SK-N-SH treated with all-trans-retinoic acid at 6 μM for 48 hours (cell line): ENCODE data around the gene CYP2B6.

ENCODE experiments used
- ATAC-seq: fragments of 200-7000 bp; cut with Tn5 transposase; 3 replicates; pipeline ENCODE4 v1.9.1; 2020; ENCODE audit warnings: mild to moderate bottlenecking, moderate library complexity
- ARNTL ChIP-seq: fragments of 450-650 bp; formaldehyde crosslinking; IDR thresholded peaks from 2 replicates; pipeline ENCODE4 v1.5.0; 2020; ENCODE audit warnings: low read depth, mild to moderate bottlenecking, moderate library complexity, borderline replicate concordance
- BACH2 ChIP-seq: fragments of 250-450 bp; sonication (Bioruptor Pico); IDR thresholded peaks from 2 replicates; pipeline ENCODE4 v1.9.0; 2021; ENCODE audit warnings: mild to moderate bottlenecking, borderline replicate concordance
- CREB5 ChIP-seq: fragments of 250-450 bp; sonication (Bioruptor Pico); IDR thresholded peaks from 2 replicates; pipeline ENCODE4 v1.5.1; 2020; ENCODE audit warnings: low read depth, mild to moderate bottlenecking, moderate library complexity
- CSDC2 ChIP-seq: fragments of 250-450 bp; sonication (Bioruptor Pico); IDR thresholded peaks from 2 replicates; pipeline ENCODE4 v1.5.0; 2020; ENCODE audit warnings: mild to moderate bottlenecking, moderate library complexity
- CSRNP3 ChIP-seq: fragments of 250-450 bp; sonication (Bioruptor Pico); IDR thresholded peaks from 2 replicates; pipeline ENCODE4 v1.5.1; 2021; ENCODE audit warnings: mild to moderate bottlenecking, moderate library complexity
- ESRRG ChIP-seq: fragments of 250-450 bp; sonication (Bioruptor Pico); IDR thresholded peaks from 2 replicates; pipeline ENCODE4 v1.6.1; 2021; ENCODE audit warnings: mild to moderate bottlenecking
- GLIS3 ChIP-seq: fragments of 250-450 bp; sonication (Bioruptor Pico); IDR thresholded peaks from 2 replicates; pipeline ENCODE4 v1.5.0; 2020; ENCODE audit warnings: mild to moderate bottlenecking, moderate library complexity
- ISL1 ChIP-seq: fragments of 250-450 bp; sonication (Bioruptor Pico); IDR thresholded peaks from 2 replicates; pipeline ENCODE4 v2.1.2; 2022; ENCODE audit warnings: mild to moderate bottlenecking, moderate library complexity
- PPARA ChIP-seq: fragments of 250-450 bp; sonication (Bioruptor Pico); IDR thresholded peaks from 2 replicates; pipeline ENCODE4 v1.5.0; 2020; ENCODE audit warnings: mild to moderate bottlenecking, borderline replicate concordance
- RARB ChIP-seq: fragments of 250-450 bp; sonication (Bioruptor Pico); IDR thresholded peaks from 2 replicates; pipeline ENCODE4 v1.8.0; 2021; ENCODE audit warnings: mild to moderate bottlenecking, moderate library complexity
- SNAI2 ChIP-seq: fragments of 250-450 bp; sonication (Bioruptor Pico); IDR thresholded peaks from 2 replicates; pipeline ENCODE4 v1.5.0; 2020; ENCODE audit warnings: mild to moderate bottlenecking, moderate library complexity
- TCF4 ChIP-seq: fragments of 250-450 bp; sonication (Bioruptor Pico); IDR thresholded peaks from 2 replicates; pipeline ENCODE4 v1.8.0; 2021; ENCODE audit warnings: mild to moderate bottlenecking, moderate library complexity, borderline replicate concordance
- TOX ChIP-seq: fragments of 250-450 bp; sonication (Bioruptor Pico); IDR thresholded peaks from 2 replicates; pipeline ENCODE4 v1.8.0; 2021; ENCODE audit warnings: mild to moderate bottlenecking, moderate library complexity, borderline replicate concordance
- TSHZ2 ChIP-seq: fragments of 250-450 bp; sonication (Bioruptor Pico); IDR thresholded peaks from 2 replicates; pipeline ENCODE4 v1.5.0; 2020; ENCODE audit warnings: mild to moderate bottlenecking, moderate library complexity
- ZC3H10 ChIP-seq: fragments of 250-450 bp; sonication (Bioruptor Pico); IDR thresholded peaks from 2 replicates; pipeline ENCODE4 v1.5.1; 2021; ENCODE audit warnings: mild to moderate bottlenecking, moderate library complexity
- ZFP3 ChIP-seq: fragments of 250-450 bp; sonication (Bioruptor Pico); IDR thresholded peaks from 2 replicates; pipeline ENCODE4 v1.5.0; 2020; ENCODE audit warnings: mild to moderate bottlenecking, moderate library complexity
- ZFP30 ChIP-seq: fragments of 450-650 bp; formaldehyde crosslinking; IDR thresholded peaks from 2 replicates; pipeline ENCODE4 v1.5.0; 2022; ENCODE audit warnings: mild to moderate bottlenecking, moderate library complexity
- ZNF565 ChIP-seq: fragments of 450-650 bp; formaldehyde crosslinking; conservative IDR thresholded peaks from 2 replicates; pipeline ENCODE4 v1.5.0; 2020; ENCODE audit warnings: low read depth, mild to moderate bottlenecking, moderate library complexity
- ZNF70 ChIP-seq: fragments of 450-650 bp; formaldehyde crosslinking; IDR thresholded peaks from 2 replicates; pipeline ENCODE4 v1.5.0; 2020; ENCODE audit warnings: mild to moderate bottlenecking, moderate library complexity
- ZNF8 ChIP-seq: fragments of 450-650 bp; formaldehyde crosslinking; IDR thresholded peaks from 2 replicates; pipeline ENCODE4 v1.5.0; 2020; ENCODE audit warnings: mild to moderate bottlenecking, moderate library complexity
- TF ChIP-seq, protein P1 (sequence below): fragments of 250-450 bp; sonication (Bioruptor Pico); IDR thresholded peaks from 2 replicates; pipeline ENCODE4 v1.8.0; 2020; ENCODE audit warnings: mild to moderate bottlenecking, moderate library complexity, borderline replicate concordance
- TF ChIP-seq, protein P2 (sequence below): fragments of 250-450 bp; sonication (Bioruptor Pico); IDR thresholded peaks from 2 replicates; pipeline ENCODE4 v1.8.0; 2021; ENCODE audit warnings: low read depth, mild to moderate bottlenecking, moderate library complexity, borderline replicate concordance

Gene CYP2B6

GRCh38 chr19:40947573-40947972 is 43.5 kb upstream of the CYP2B6 start (continued):
- TF ChIP-seq, protein P1, sequence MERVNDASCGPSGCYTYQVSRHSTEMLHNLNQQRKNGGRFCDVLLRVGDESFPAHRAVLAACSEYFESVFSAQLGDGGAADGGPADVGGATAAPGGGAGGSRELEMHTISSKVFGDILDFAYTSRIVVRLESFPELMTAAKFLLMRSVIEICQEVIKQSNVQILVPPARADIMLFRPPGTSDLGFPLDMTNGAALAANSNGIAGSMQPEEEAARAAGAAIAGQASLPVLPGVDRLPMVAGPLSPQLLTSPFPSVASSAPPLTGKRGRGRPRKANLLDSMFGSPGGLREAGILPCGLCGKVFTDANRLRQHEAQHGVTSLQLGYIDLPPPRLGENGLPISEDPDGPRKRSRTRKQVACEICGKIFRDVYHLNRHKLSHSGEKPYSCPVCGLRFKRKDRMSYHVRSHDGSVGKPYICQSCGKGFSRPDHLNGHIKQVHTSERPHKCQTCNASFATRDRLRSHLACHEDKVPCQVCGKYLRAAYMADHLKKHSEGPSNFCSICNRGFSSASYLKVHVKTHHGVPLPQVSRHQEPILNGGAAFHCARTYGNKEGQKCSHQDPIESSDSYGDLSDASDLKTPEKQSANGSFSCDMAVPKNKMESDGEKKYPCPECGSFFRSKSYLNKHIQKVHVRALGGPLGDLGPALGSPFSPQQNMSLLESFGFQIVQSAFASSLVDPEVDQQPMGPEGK = no peak
- TF ChIP-seq TCF4 (CRISPR knock-in tag) (no peak), RARB (CRISPR knock-in tag) (no peak), ZNF8 (CRISPR knock-in tag) (no peak), ZFP30 (CRISPR knock-in tag) (no peak), ZC3H10 (CRISPR knock-in tag) (no peak), CSDC2 (CRISPR knock-in tag) (no peak)

DNA sequence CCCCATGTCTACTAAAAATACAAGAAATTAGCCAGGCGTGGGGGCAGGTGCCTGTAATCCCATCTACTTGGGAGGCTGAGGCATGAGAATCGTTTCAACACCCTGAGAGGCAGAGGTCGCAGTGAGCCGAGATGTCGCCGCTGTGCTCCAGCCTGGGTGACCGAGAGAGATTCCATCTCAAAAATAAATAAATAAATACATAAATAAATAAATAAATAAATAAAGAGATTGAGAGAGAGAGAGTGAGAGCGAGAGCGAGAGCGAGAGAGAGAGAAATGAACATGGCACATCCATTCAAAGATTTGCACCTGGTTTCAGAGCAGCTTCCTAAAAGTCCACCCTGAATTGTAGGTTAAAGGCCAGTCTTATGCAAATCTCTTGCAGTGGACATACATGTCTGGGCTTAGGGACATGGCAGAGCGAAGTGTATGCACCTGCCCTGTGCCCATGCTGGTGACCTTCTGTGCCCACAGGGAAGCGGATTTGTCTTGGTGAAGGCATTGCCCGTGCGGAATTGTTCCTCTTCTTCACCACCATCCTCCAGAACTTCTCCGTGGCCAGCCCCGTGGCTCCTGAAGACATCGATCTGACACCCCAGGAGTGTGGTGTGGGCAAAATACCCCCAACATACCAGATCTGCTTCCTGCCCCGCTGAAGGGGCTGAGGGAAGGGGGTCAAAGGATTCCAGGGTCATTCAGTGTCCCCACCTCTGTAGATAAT is 42.3 kb upstream of the CYP2B6 start:
- TF ChIP-seq CSDC2 (CRISPR knock-in tag) (no peak), CREB5 (CRISPR knock-in tag) (no peak), ISL1 (CRISPR knock-in tag) (no peak), BACH2 (CRISPR knock-in tag) (no peak), RARB (CRISPR knock-in tag) (no peak), TCF4 (CRISPR knock-in tag) (no peak), ZNF8 (CRISPR knock-in tag) (no peak), ESRRG (CRISPR knock-in tag) (no peak), GLIS3 (CRISPR knock-in tag) (no peak), ZNF70 (CRISPR knock-in tag) (no peak)
- TF ChIP-seq, protein P1 = no peak
- TF ChIP-seq, all 23 proteins: peak for 0

GRCh38 chr19:40954573-40954972 is 36.5 kb upstream of the CYP2B6 start:
- TF ChIP-seq ZNF8 (CRISPR knock-in tag) = no peak
- no peak for TF ChIP-seq ISL1 (CRISPR knock-in tag)
- no peak for TF ChIP-seq TOX (CRISPR knock-in tag)
- no peak for TF ChIP-seq TCF4 (CRISPR knock-in tag)
- no peak for TF ChIP-seq ARNTL (CRISPR knock-in tag)
- no peak for TF ChIP-seq ZNF565
- no peak for TF ChIP-seq TSHZ2 (CRISPR knock-in tag)
- no peak for TF ChIP-seq RARB (CRISPR knock-in tag)
- TF ChIP-seq CSDC2 (CRISPR knock-in tag) = no peak
- TF ChIP-seq BACH2 (CRISPR knock-in tag) = no peak
- TF ChIP-seq, protein P1 = no peak
- no peak for TF ChIP-seq PPARA
- TF ChIP-seq ZC3H10 (CRISPR knock-in tag) = no peak
- no peak for TF ChIP-seq ZNF70 (CRISPR knock-in tag)
- TF ChIP-seq, protein P2, sequence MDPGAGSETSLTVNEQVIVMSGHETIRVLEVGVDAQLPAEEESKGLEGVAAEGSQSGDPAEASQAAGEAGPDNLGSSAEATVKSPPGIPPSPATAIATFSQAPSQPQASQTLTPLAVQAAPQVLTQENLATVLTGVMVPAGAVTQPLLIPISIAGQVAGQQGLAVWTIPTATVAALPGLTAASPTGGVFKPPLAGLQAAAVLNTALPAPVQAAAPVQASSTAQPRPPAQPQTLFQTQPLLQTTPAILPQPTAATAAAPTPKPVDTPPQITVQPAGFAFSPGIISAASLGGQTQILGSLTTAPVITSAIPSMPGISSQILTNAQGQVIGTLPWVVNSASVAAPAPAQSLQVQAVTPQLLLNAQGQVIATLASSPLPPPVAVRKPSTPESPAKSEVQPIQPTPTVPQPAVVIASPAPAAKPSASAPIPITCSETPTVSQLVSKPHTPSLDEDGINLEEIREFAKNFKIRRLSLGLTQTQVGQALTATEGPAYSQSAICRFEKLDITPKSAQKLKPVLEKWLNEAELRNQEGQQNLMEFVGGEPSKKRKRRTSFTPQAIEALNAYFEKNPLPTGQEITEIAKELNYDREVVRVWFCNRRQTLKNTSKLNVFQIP = no peak
- no peak for TF ChIP-seq CSRNP3 (CRISPR knock-in tag)
- no peak for TF ChIP-seq GLIS3 (CRISPR knock-in tag)
- TF ChIP-seq SNAI2 (CRISPR knock-in tag) = no peak
- no peak for TF ChIP-seq ZFP30 (CRISPR knock-in tag)
- no peak for TF ChIP-seq ZFP3
- ATAC-seq = no peak

More for the DNA sequence above, 42.3 kb upstream of the CYP2B6 start:
- no peak for ATAC-seq
